HL-60/S4 (cell line): ENCODE results near the gene RGL1.

ENCODE experiments used
- in situ Hi-C: fragments of 300-500 bp; cut with MboI; formaldehyde crosslinking; loops from 2 replicates; pipeline ENCODE4 v1.14.3; 2022; ENCODE audit warnings: low sequenced_read_pairs

RGL1 gene

GRCh38 chr1:183942933-183943693, 138.2 kb downstream of the RGL1 start:
- in situ Hi-C loops, result loop anchor here (10.0 kb wide), 1 partner anchor 92 kb away; the partner anchor contains the start of gene COLGALT2

- in situ Hi-C loops, result loop anchor here (10.0 kb wide), 1 partner anchor 89 kb away; the partner anchor contains the start of gene COLGALT2
Observed at GRCh38 chr1:183945428-183946319, 140.8 kb downstream of the RGL1 start.

GRCh38 chr1:183946320-183946613, 141.3 kb downstream of the RGL1 start:
- in situ Hi-C loops, result loop anchor here (10.0 kb wide), 1 partner anchor 89 kb away; the partner anchor contains the start of gene COLGALT2

GRCh38 chr1:183947988-183948387, 143.1 kb downstream of the RGL1 start:
- in situ Hi-C loops, result loop anchor here (10.0 kb wide), 1 partner anchor 87 kb away; the partner anchor contains the start of gene COLGALT2

- in situ Hi-C loops, result no loop called here
Observed at GRCh38 chr1:183952101-183952500, 147.2 kb downstream of the RGL1 start.

- in situ Hi-C loops, result no loop called here
Observed at GRCh38 chr1:183953031-183953430, 148.1 kb downstream of the RGL1 start.

GRCh38 chr1:183954496-183954895, 149.6 kb downstream of the RGL1 start:
- in situ Hi-C loops, result no loop called here

GRCh38 chr1:183956559-183957188, 151.8 kb downstream of the RGL1 start:
- in situ Hi-C loops, result no loop called here

GRCh38 chr1:183957216-183957830, 152.4 kb downstream of the RGL1 start:
- in situ Hi-C loops, result no loop called here

GRCh38 chr1:183958958-183959357, 154.0 kb downstream of the RGL1 start:
- in situ Hi-C loops, result no loop called here

- in situ Hi-C loops, result no loop called here
Observed at GRCh38 chr1:183961132-183961531, 156.2 kb downstream of the RGL1 start.

- in situ Hi-C loops, result no loop called here
Observed at GRCh38 chr1:183962903-183963302, 158.0 kb downstream of the RGL1 start.

GRCh38 chr1:183965726-183966125, 160.8 kb downstream of the RGL1 start:
- in situ Hi-C loops, result no loop called here

- in situ Hi-C loops, result no loop called here
Observed at GRCh38 chr1:183966487-183966886, 161.6 kb downstream of the RGL1 start.

- in situ Hi-C loops, result no loop called here
Observed at GRCh38 chr1:183967914-183968313, 163.0 kb downstream of the RGL1 start.

GRCh38 chr1:183968386-183968785, 163.5 kb downstream of the RGL1 start:
- in situ Hi-C loops, result no loop called here

GRCh38 chr1:183970516-183971300, 165.8 kb downstream of the RGL1 start:
- in situ Hi-C loops, result no loop called here

GRCh38 chr1:183975651-183976050, 170.7 kb downstream of the RGL1 start:
- in situ Hi-C loops, result no loop called here

GRCh38 chr1:183977717-183978116, 172.8 kb downstream of the RGL1 start:
- in situ Hi-C loops, result no loop called here
